GM19023 (cell line): Measurements from ENCODE around the gene ZNF677.
"Not testable (repeated sequence)": the region's sequence is repeated elsewhere in the genome, so short reads cannot be mapped to it uniquely, and the experiment has no call there.

Source experiments
- ATAC-seq: cut with Tn5 transposase; IDR thresholded peaks from one replicate; pipeline ENCODE4 v1.9.1; 2021; ENCODE audit warnings: mild to moderate bottlenecking, moderate library complexity; ENCODE audit not compliant: unreplicated experiment

The ZNF677 gene

GRCh38 chr19:53254411-53255341 lies at the start of gene ZNF677:
Gene ZNF677 (minus strand): TSS chr19:53254873. CDS start chr19:53251550, 3,323 bp downstream.
- ATAC-seq = no peak

DNA sequence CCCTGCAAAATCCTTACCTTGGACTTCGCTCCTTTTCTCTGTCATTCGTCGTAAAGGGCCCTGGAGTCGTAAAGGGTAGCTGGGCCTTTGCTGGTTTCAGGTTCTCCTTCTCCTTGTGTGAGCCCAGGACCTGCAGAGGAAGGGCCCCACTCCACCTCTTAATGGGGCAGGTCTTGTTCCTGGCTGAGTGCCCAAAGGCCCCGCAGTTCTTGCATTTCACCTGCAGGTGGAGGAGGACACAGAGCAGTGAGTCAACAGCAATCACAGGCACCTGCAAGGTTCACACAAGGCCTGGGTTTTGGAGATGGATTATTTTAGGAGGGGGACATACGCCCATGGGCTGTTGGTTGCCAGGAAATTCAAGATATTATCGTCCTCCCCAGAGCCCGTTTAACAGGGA lies 46.7 kb upstream of the ZNF677 start:
- ATAC-seq = not testable (repeated sequence)

DNA sequence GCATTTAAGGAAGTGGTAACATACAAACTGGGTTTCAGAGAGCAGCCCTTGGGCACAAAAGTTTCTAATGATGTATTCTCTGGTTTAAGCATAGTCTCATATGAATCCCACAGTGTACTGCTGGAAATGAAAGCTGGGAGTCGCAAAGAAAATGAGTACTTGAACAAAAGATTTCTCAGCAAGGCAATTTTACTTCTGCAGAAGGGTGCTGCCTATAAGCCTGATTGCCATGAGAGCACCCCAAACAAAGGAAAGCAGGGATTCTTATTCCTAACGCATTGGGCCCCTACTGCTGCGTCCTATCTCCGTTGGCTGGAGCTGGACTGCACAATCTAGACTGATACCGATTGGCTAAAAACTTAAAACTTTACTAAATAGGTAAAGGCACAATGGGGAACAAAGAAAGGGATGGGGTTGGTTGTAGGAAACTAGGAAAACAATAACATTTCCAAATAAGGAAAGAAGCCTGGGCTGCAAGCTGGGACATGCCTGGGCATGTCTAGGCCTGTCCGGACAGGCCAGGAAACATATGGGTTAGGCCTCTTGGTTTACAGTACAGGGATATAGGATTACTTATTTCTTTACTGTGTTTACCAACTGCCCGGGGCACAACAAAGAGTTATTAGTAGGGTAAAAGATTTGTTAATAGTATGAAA lies 40.2 kb upstream of the ZNF677 start:
- no peak for ATAC-seq

- no peak for ATAC-seq
These were observed 36.3 kb upstream of the ZNF677 start for GRCh38 chr19:53290758-53291549.

DNA sequence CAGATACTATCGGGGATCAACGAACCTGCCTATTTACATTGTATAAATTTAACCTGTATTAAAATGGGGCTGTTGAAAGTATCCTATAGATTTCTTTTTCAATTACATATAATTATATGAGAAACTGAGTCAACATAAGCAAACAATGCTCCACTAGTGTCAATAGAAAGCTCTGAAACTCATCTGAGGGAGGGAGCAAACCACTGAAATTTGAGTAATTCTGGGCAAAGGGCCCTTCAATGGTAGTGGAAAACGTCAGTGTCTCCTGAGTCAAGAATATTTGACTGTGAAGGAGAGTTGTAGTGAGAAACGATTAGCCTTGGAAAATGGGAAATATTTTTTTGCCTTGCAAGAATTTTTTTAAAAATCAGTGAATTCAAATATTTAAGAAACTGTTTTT lies 30.4 kb upstream of the ZNF677 start:
- ATAC-seq = no peak

DNA sequence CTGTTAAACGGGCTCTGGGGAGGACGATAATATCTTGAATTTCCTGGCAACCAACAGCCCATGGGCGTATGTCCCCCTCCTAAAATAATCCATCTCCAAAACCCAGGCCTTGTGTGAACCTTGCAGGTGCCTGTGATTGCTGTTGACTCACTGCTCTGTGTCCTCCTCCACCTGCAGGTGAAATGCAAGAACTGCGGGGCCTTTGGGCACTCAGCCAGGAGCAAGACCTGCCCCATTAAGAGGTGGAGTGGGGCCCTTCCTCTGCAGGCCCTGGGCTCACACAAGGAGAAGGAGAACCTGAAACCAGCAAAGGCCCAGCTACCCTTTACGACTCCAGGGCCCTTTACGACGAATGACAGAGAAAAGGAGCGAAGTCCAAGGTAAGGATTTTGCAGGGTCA lies 27.3 kb upstream of the ZNF677 start:
- ATAC-seq = not testable (repeated sequence)

DNA sequence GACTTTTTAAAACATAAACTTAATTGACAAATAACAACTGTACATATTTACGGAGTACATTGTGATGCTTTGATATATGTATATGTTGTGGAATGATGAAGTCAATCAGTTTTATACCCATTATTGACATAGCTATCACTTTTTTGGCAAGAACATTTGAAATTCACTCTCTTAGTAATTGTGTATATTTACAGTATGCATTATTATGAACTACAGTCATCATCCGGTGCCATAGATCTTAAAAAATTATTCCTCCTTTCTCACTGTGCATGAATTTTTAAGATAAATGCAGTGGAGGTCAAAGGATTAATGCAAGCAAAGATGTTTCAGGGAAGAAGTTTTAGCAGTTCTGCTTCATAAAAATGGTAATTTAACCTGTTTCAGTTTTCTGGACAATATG lies 20.8 kb upstream of the ZNF677 start:
- ATAC-seq = no peak

GRCh38 chr19:53272044-53272443 lies 17.4 kb upstream of the ZNF677 start:
- ATAC-seq = no peak

DNA sequence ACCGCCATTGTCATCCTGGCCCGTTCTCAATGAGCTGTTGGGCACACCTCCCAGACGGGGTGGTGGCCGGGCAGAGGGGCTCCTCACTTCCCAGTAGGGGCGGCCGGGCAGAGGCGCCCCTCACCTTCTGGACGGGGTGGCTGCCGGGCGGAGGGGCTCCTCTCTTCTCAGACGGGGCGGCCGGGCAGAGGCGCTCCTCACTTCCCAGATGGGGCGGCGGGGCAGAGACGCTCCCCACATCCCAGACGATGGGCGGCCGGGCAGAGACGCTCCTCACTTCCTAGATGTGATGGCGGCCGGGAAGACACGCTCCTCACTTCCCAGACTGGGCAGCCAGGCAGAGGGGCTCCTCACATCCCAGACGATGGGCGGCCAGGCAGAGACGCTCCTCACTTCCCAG lies 15.2 kb upstream of the ZNF677 start:
- not testable (repeated sequence) for ATAC-seq

GRCh38 chr19:53267623-53268022 lies 12.9 kb upstream of the ZNF677 start, which contains the start of gene VN1R4:
Gene VN1R4 (minus strand): TSS chr19:53267723. CDS start chr19:53267665, 58 bp downstream.
- not testable (repeated sequence) for ATAC-seq

- ATAC-seq = not testable (repeated sequence)
These were observed 3.2 kb upstream of the ZNF677 start, which contains the start of gene VN1R2 for GRCh38 chr19:53257715-53258342. Gene VN1R2 (plus strand): TSS chr19:53258292. CDS start chr19:53258376, 84 bp downstream.

DNA sequence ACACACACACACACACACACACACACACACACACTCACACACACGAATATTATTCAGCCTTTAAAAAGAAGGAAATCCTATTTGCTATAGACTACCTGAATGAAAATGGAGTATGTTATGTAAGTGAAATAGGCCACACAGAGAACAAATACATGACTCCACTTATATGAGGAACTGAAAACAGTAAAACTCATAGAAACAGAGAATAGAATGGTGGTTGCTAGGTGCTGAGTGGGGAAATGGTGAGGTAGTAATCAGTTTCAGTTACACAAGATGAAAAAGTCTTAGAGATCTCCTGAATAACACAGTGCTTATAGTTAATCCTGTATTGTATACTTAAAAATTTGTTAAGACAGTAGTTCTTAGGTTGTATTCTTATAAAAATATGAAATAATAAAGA lies 8.2 kb downstream of the ZNF677 start:
- ATAC-seq = no peak

DNA sequence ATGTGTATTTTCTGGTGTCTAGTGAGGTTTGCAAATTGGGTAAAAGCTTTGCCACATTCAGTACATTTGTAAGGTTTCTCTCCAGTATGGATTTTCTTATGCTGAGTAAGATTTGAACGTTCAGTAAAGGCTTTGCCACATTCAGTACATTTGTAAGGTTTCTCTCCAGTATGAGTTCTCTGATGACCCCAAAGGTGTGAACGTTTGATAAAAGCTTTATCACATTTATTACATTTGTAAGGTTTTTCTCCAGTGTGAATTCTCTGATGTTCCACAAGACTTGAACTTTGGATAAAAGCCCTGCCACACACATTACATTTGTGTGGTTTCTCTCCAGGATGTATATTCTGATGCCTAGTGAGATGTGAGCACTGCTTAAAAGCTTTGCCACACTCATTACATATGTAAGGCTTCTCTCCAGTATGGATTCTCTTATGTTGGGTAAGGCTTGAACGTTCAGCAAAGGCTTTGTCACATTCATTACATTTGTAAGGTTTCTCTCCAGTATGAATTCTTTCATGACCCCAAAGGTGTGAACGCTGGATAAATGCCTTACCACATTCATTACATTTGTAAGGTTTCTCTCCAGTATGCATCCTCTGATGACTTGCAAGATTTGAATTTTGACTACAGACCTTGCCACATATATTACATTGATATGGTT lies 17.4 kb downstream of the ZNF677 start:
- ATAC-seq = no peak

GRCh38 chr19:53224606-53225005 lies 30.1 kb downstream of the ZNF677 start:
- ATAC-seq = no peak

GRCh38 chr19:53222716-53223115 lies 32.0 kb downstream of the ZNF677 start:
- ATAC-seq = not testable (repeated sequence)

DNA sequence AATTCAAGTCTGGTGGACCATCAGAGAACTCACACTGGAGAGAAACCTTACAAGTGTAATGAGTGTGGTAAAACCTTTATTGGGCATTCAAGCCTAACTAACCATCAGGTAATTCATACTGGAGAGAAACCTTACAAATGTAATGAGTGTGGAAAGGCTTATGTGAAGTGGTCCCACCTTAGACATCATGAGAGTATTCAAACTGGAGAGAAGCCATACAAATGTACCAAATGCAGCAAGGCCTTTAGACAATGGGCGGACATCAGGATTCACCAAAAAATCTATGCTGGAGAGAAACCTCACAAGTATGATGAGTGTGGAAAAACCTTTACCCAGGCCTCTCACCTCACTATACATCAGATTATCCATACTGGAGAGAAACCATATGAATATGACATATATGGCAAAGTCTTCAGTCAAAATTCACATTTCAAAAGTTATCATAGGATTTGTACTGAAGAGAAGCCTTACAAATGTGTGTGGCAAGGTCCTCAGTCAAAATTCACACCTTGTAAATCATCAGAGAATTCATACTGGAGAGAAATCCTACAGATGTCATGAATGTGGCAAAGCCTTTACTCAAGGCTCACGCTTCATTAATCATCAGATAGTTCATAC lies 41.9 kb downstream of the ZNF677 start:
- no peak for ATAC-seq

- not testable (repeated sequence) for ATAC-seq
These were observed 43.1 kb downstream of the ZNF677 start for GRCh38 chr19:53211554-53211953.

GRCh38 chr19:53196777-53197396 lies 57.8 kb downstream of the ZNF677 start:
- no peak for ATAC-seq

GRCh38 chr19:53195265-53195903 lies 59.3 kb downstream of the ZNF677 start:
- no peak for ATAC-seq
